ENCODE measurements around the gene PTPRQ. TPM values are rescaled to one million over a fixed set of nuclear protein-coding genes. Genes with fewer than 3 reads are reported as not detected.

Gene PTPRQ
- total and polyA plus RNA-seq, 11 donors: 0.05 to 4.2 (median 0.20) TPM; not detected in 2

DNA sequence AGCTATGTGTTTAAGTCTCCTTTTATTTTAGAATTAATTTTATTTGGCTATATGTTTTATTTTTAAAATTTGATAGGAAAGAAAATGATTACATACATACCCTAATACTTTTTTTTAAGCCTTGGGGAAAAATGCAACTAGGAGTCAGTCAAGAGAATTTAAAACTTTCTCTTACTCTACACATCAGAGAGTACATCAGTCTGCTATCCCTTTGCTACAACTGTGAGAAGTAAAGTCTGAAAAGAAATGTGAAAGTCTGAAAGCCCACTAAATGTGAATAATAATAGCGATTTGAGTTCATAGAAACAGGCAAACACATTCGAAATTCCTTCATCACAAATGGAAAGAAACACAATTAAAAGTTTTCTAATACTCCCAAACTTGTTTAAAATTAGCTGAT lies 95.0 kb downstream of the PTPRQ start:
- DNase-seq: no peak
- Histone ChIP-seq H3K27ac (no peak overlapping the region), H3K4me3 (no peak overlapping the region), H3K27me3 (no peaks in the 10 kb centered on the region), H3K36me3 (no peaks in the 10 kb centered on the region), H3K9me3 (no peaks in the 10 kb centered on the region), H3K4me1 (no peaks in the 10 kb centered on the region)
- WGBS, 4 donors: 33 to 52% (median 35%) methylated on average over 2 of the region's 2 CpGs
- intact Hi-C loops (cut with DNase I): no loop called here
- ATAC-seq: no peak
- TF ChIP-seq POLR2A (IDR thresholded peaks at IDR 0.05): no peak
- TF ChIP-seq, protein P1, sequence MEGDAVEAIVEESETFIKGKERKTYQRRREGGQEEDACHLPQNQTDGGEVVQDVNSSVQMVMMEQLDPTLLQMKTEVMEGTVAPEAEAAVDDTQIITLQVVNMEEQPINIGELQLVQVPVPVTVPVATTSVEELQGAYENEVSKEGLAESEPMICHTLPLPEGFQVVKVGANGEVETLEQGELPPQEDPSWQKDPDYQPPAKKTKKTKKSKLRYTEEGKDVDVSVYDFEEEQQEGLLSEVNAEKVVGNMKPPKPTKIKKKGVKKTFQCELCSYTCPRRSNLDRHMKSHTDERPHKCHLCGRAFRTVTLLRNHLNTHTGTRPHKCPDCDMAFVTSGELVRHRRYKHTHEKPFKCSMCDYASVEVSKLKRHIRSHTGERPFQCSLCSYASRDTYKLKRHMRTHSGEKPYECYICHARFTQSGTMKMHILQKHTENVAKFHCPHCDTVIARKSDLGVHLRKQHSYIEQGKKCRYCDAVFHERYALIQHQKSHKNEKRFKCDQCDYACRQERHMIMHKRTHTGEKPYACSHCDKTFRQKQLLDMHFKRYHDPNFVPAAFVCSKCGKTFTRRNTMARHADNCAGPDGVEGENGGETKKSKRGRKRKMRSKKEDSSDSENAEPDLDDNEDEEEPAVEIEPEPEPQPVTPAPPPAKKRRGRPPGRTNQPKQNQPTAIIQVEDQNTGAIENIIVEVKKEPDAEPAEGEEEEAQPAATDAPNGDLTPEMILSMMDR (IDR thresholded peaks at IDR 0.05): no peak

DNA sequence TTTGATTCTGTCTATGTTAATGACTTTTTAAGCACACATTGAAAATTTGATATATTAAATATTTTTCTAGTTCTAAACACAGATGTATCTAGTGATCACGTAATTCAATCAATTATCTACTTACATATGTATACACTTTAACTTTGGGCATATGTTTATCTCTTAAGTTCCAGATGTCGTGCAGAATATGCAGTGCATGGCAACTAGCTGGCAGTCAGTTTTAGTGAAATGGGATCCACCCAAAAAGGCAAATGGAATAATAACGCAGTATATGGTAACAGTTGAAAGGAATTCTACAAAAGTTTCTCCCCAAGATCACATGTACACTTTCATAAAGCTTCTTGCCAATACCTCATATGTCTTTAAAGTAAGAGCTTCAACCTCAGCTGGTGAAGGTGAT lies 105.3 kb downstream of the PTPRQ start:
- ATAC-seq (no peak), DNase-seq (no peak)
- intact Hi-C loops (cut with DNase I): no loop called here
- Histone ChIP-seq H3K27ac (no peak overlapping the region), H3K9me3 (no peaks in the 10 kb centered on the region), H3K36me3 (no peaks in the 10 kb centered on the region), H3K27me3 (no peaks in the 10 kb centered on the region), H3K4me3 (no peak overlapping the region), H3K4me1 (no peaks in the 10 kb centered on the region)
- WGBS, 4 donors: 80 to 90% (median 85%) methylated on average over 3 of the region's 3 CpGs
- no peak for TF ChIP-seq POLR2A (IDR thresholded peaks at IDR 0.05)
- TF ChIP-seq, protein P1 (IDR thresholded peaks at IDR 0.05): no peak

DNA sequence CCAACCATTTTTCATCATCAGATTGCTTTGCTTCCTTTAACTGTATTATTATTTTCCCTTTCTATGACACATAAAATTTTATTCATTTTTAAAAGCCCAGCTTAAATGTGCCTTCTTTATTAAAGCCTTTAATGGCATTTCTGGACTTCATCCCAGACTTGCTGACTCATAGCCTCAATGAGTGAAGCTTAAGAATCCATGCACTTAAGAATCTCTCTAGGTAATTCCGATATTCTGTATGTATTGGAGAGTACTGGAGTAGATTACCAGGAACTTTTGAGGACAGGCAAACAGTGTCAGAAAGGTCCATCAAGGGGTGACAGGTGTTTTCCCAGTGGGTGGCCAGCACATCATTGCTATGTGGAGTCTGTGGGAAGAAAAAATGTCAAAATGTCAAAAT lies 107.9 kb downstream of the PTPRQ start:
- 58 to 72% (median 63%) methylated on average over 1 of the region's 1 CpG for WGBS, 4 donors
- no peak for TF ChIP-seq POLR2A (IDR thresholded peaks at IDR 0.05)
- TF ChIP-seq, protein P1 (IDR thresholded peaks at IDR 0.05): no peak
- ATAC-seq (no peak), DNase-seq (no peak)
- Histone ChIP-seq H3K9me3 (no peaks in the 10 kb centered on the region), H3K4me1 (no peaks in the 10 kb centered on the region), H3K27ac (no peak overlapping the region), H3K4me3 (no peak overlapping the region), H3K36me3 (no peaks in the 10 kb centered on the region), H3K27me3 (no peaks in the 10 kb centered on the region)
- intact Hi-C loops (cut with DNase I): no loop called here

DNA sequence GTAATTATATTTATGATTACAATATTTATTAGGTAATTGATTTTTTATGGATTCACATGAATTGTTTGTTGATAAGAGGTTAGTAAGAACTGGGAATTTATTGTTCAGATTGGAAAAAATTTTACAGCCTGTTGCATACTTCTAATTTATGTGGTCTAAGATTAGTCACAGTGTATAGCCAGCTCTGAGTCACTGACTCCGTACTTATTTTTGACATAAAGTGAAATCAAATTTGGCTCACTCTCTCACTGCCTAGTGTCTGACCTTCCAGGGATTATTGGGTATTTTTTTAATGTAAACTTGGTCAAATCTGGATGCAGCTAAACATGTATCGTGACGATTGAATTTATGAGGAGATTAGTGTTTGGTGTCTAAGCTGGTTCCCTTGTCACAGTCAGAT lies 109.3 kb downstream of the PTPRQ start:
- no peak overlapping the region for H3K27ac ChIP-seq
- H3K27me3 ChIP-seq: no peaks in the 10 kb centered on the region
- no peaks in the 10 kb centered on the region for H3K36me3 ChIP-seq
- 68 to 71% (median 69%) methylated on average over 3 of the region's 3 CpGs for WGBS, 4 donors
- TF ChIP-seq, protein P1 (IDR thresholded peaks at IDR 0.05): no peak
- no peak for TF ChIP-seq POLR2A (IDR thresholded peaks at IDR 0.05)
- H3K9me3 ChIP-seq: no peaks in the 10 kb centered on the region
- DNase-seq (no peak), ATAC-seq (no peak)
- H3K4me1 ChIP-seq: no peaks in the 10 kb centered on the region
- no peak overlapping the region for H3K4me3 ChIP-seq
- intact Hi-C loops (cut with DNase I): no loop called here
